RWPE2 (cell line): ENCODE results near the gene GH1.
"Not testable (repeated sequence)": the region's sequence is repeated elsewhere in the genome, so short reads cannot be mapped to it uniquely, and the experiment has no call there.

Experiments used
- ATAC-seq: fragments of 200-7000 bp; cut with Tn5 transposase; 3 replicates; pipeline ENCODE4 v1.9.1; 2021; ENCODE audit warnings: low read depth
- DNase-seq: peaks from one replicate; pipeline ENCODE4 v3.0.0-alpha.2; 2020; ENCODE audit warnings: low spot score
- H3K27ac ChIP-seq: fragments of 450-650 bp; 2 replicates; pipeline ENCODE4 v1.5.1; 2017; ENCODE audit warnings: mild to moderate bottlenecking; ENCODE audit not compliant: poor library complexity, severe bottlenecking
- H3K27me3 ChIP-seq: fragments of 250-450 bp; sonication (Bioruptor Pico); 2 replicates; pipeline ENCODE4 v1.5.1; 2021; ENCODE audit warnings: mild to moderate bottlenecking, moderate library complexity; ENCODE audit not compliant: insufficient read depth, poor library complexity, severe bottlenecking
- H3K36me3 ChIP-seq: fragments of 250-450 bp; sonication (Bioruptor Pico); 2 replicates; pipeline ENCODE4 v1.5.1; 2020; ENCODE audit warnings: low read depth, mild to moderate bottlenecking, moderate library complexity
- H3K4me1 ChIP-seq: fragments of 250-450 bp; sonication (Bioruptor Pico); 2 replicates; pipeline ENCODE4 v1.5.1; 2021; ENCODE audit warnings: mild to moderate bottlenecking, moderate library complexity; ENCODE audit not compliant: insufficient read depth, poor library complexity, severe bottlenecking
- H3K4me3 ChIP-seq: fragments of 250-450 bp; sonication (Bioruptor Pico); 2 replicates; pipeline ENCODE4 v1.5.1; 2021; ENCODE audit warnings: mild to moderate bottlenecking, moderate library complexity; ENCODE audit not compliant: severe bottlenecking
- H3K9me3 ChIP-seq: fragments of 250-450 bp; sonication (Bioruptor Pico); 2 replicates; pipeline ENCODE4 v1.5.1; 2021; ENCODE audit warnings: mild to moderate bottlenecking, moderate library complexity; ENCODE audit not compliant: severe bottlenecking
- TF ChIP-seq, protein P1 (sequence below): fragments of 450-650 bp; IDR thresholded peaks from one replicate; pipeline ENCODE4 v1.5.1; 2017; ENCODE audit warnings: mild to moderate bottlenecking, moderate library complexity; ENCODE audit not compliant: poor library complexity, severe bottlenecking

GH1 gene

GRCh38 chr17:63880706-63881105, 37.9 kb downstream of the GH1 start:
- ATAC-seq, result no peak
- Histone ChIP-seq H3K27ac (no peak overlapping the region), H3K36me3 (no peaks in the 10 kb centered on the region), H3K4me1 (no peaks in the 10 kb centered on the region), H3K27me3 (no peaks in the 10 kb centered on the region), H3K9me3 (no peaks in the 10 kb centered on the region), H3K4me3 (no peak overlapping the region)
- TF ChIP-seq, protein P1, sequence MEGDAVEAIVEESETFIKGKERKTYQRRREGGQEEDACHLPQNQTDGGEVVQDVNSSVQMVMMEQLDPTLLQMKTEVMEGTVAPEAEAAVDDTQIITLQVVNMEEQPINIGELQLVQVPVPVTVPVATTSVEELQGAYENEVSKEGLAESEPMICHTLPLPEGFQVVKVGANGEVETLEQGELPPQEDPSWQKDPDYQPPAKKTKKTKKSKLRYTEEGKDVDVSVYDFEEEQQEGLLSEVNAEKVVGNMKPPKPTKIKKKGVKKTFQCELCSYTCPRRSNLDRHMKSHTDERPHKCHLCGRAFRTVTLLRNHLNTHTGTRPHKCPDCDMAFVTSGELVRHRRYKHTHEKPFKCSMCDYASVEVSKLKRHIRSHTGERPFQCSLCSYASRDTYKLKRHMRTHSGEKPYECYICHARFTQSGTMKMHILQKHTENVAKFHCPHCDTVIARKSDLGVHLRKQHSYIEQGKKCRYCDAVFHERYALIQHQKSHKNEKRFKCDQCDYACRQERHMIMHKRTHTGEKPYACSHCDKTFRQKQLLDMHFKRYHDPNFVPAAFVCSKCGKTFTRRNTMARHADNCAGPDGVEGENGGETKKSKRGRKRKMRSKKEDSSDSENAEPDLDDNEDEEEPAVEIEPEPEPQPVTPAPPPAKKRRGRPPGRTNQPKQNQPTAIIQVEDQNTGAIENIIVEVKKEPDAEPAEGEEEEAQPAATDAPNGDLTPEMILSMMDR, result no peak
- no peak for DNase-seq

DNA sequence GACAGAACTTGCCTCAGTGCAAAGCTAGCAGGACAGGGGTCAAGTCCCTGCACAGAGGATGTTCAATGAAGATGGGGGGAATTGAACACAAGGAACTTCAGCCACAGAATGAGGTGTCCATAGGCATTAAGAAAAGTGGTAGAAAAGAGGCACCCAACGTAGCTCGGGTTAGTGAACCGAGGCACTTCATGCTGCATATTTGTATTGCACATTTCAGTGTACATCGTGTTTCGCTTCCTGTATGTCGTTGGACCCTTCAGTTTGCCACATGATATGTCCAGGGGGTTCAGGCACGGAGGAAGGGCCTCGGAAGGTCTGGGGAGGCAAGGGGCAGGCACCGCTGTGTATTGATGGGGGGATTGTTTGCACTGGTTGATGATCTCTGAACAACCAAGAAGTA, 40.2 kb downstream of the GH1 start:
- H3K27me3 ChIP-seq, H3K27ac ChIP-seq, H3K4me3 ChIP-seq, H3K36me3 ChIP-seq, H3K4me1 ChIP-seq, ATAC-seq, DNase-seq, H3K9me3 ChIP-seq: not testable (repeated sequence)

DNA sequence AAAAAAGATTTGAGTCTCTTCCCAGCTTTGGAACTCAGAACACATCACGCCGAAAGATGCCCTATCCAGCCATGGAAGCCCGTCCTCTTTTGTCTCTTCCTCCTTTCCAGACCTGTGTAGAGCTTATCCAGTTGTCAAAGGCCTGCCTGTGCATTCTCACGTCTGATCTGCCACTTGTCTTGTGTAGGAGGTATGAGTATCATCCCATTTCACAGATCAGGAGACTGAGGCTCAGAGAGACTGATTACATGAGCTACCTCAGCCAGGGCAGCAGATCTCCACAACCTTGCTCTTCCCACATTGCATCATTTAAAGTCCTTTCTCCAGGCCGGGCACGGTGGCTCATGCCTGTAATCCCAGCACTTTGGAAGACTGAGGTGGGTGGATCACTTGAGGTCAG, 43.9 kb downstream of the GH1 start:
- ATAC-seq, H3K27ac ChIP-seq, H3K4me1 ChIP-seq, H3K9me3 ChIP-seq, DNase-seq, H3K4me3 ChIP-seq, H3K27me3 ChIP-seq, H3K36me3 ChIP-seq: not testable (repeated sequence)

GRCh38 chr17:63874061-63874626, 44.5 kb downstream of the GH1 start:
- H3K36me3 ChIP-seq, H3K27me3 ChIP-seq, H3K4me1 ChIP-seq, H3K4me3 ChIP-seq, DNase-seq, ATAC-seq, H3K9me3 ChIP-seq, H3K27ac ChIP-seq: not testable (repeated sequence)

GRCh38 chr17:63873577-63873976, 45.1 kb downstream of the GH1 start, which contains the start of gene CSH2:
TSS of gene CSH2 (minus strand) at chr17:63873677. CDS start at chr17:63873614, 63 bp downstream.
- H3K36me3 ChIP-seq, H3K4me1 ChIP-seq, H3K27ac ChIP-seq, DNase-seq, ATAC-seq, H3K27me3 ChIP-seq, H3K4me3 ChIP-seq, H3K9me3 ChIP-seq: not testable (repeated sequence)

DNA sequence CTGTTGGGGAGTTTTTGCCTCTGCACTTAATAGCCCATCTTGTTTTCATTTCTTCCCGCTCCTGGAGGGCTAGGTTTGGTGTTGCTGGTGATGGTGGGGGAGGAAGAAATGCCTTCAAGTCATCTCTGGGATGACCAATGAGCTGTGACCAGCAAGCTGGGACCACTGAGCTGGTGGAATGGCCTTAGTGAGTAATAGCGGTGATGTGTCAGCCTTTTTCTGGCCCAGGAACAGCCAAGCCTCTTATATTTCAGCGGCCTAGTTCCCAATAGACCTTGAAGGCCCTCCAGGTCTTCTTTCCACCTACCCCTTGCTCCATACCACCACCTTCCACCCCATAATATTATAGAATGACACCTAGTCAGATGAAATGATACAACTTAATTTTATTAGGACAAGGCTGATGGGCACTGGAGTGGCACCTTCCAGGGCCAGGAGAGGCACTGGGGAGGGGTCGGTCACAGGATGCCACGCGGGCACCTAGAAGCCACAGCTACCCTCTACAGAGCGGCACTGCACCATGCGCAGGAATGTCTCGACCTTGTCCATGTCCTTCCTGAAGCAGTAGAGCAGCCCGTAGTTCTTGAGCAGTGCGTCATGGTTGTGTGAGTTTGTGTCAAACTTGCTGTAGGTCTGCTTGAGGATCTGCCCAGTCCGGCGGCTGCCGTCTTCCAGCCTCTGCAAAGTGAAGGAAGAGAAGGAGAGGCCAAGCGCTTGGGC, 46.8 kb downstream of the GH1 start:
- not testable (repeated sequence) for H3K9me3 ChIP-seq, H3K27ac ChIP-seq, H3K4me1 ChIP-seq, H3K36me3 ChIP-seq, ATAC-seq, H3K4me3 ChIP-seq, DNase-seq, H3K27me3 ChIP-seq

GRCh38 chr17:63870292-63870665, 48.4 kb downstream of the GH1 start:
- H3K27me3 ChIP-seq, ATAC-seq, H3K4me3 ChIP-seq, H3K9me3 ChIP-seq, DNase-seq, H3K36me3 ChIP-seq, H3K27ac ChIP-seq, H3K4me1 ChIP-seq: not testable (repeated sequence)

GRCh38 chr17:63869491-63870291, 48.9 kb downstream of the GH1 start:
- H3K4me3 ChIP-seq, H3K27ac ChIP-seq, DNase-seq, H3K9me3 ChIP-seq, H3K36me3 ChIP-seq, H3K27me3 ChIP-seq, H3K4me1 ChIP-seq: not testable (repeated sequence)
- peak; percentile 83 for ATAC-seq
